ENCODE measurements around the gene MRPS35.
A peak's percentile ranks its signal among the peaks of the same experiment; 100 is the strongest.

DNA sequence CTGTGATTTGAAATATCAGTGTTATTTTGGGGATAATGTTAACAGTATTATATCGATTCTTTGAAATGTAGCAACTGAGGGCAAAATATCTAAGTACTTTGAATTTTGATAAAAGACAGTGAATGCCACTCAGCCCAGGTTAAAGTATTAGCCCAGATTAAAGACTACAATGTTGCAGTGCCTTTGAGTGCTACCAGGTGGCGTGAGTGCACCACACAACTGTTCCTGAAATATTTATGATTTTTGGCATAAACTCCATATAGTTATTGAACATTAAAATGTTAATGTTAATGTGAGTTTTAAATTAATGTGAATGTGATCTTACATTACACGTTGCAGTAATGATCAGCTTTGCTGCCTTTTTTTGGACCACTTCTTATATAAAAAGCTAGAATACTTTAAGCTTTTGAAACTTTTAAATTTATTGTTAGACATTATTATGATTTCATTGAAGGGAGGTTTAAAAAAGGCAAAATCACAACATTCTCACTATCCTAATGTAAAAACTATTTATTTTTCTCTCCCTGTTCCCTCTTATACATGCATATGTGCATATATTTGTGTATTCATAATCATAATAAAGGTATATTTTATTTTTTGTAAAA, 22.5 kb downstream of the MRPS35 start:
- TF ChIP-seq, protein P1, sequence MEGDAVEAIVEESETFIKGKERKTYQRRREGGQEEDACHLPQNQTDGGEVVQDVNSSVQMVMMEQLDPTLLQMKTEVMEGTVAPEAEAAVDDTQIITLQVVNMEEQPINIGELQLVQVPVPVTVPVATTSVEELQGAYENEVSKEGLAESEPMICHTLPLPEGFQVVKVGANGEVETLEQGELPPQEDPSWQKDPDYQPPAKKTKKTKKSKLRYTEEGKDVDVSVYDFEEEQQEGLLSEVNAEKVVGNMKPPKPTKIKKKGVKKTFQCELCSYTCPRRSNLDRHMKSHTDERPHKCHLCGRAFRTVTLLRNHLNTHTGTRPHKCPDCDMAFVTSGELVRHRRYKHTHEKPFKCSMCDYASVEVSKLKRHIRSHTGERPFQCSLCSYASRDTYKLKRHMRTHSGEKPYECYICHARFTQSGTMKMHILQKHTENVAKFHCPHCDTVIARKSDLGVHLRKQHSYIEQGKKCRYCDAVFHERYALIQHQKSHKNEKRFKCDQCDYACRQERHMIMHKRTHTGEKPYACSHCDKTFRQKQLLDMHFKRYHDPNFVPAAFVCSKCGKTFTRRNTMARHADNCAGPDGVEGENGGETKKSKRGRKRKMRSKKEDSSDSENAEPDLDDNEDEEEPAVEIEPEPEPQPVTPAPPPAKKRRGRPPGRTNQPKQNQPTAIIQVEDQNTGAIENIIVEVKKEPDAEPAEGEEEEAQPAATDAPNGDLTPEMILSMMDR (IDR thresholded peaks at IDR 0.05) = peak; percentile 93
- TF ChIP-seq ZFX (IDR thresholded peaks at IDR 0.05; ENCODE audit: borderline replicate concordance) = no peak

Data from 22Rv1 (cell line).